Liver (tissue), 3 donors: ENCODE data around the gene SLC24A4.

ENCODE experiments used
- EGR1 ChIP-seq, 2 donors: IDR thresholded peaks; 2 replicates each; pipeline ENCODE4 v1.6.1; 2016 to 2018; ENCODE audit warnings: antibody characterized with exemption in 2 of 2, low read depth in 2 of 2
- FOXA1 ChIP-seq: IDR thresholded peaks from 2 replicates; pipeline ENCODE4 v1.6.1; 2016; ENCODE audit warnings: antibody characterized with exemption
- TAF1 ChIP-seq: conservative IDR thresholded peaks from 2 replicates; pipeline ENCODE4 v1.6.1; 2016; ENCODE audit warnings: antibody characterized with exemption, mild to moderate bottlenecking
- YY1 ChIP-seq: IDR thresholded peaks from 2 replicates; pipeline ENCODE4 v1.6.1; 2016; ENCODE audit warnings: antibody characterized with exemption, mild to moderate bottlenecking
- TF ChIP-seq, protein P1 (sequence below): fragments of 150-350 bp; IDR thresholded peaks from 2 replicates; pipeline ENCODE4 v1.5.1; 2017; ENCODE audit warnings: improper control_type of control experiment, low read depth, low read length; ENCODE audit not compliant: missing input control
- TF ChIP-seq, protein P2 (sequence below): IDR thresholded peaks from 2 replicates; pipeline ENCODE4 v1.6.1; 2016; ENCODE audit warnings: antibody characterized with exemption, mild to moderate bottlenecking
- donor health status: healthy.
- donor health status: healthy.

DNA sequence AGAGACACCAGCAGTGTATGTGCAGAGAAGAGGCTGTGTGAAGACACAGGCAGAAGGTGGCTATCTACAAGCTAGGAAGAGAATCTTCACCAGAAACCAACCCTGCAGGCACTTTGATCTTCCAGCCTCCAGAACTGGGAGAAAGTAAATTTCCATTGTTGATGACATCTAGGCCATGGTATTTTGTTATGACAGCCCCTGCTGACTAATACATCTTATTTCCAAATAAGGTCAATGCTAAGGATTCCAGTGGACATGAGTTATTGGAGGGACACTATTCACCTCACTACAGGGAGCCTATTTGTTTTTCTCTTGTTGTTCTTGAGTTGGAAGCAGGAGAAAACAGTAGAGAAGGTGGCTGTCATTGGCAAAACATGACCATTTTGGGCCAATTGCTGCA lies 102.1 kb downstream of the SLC24A4 start:
- TF ChIP-seq, protein P1, sequence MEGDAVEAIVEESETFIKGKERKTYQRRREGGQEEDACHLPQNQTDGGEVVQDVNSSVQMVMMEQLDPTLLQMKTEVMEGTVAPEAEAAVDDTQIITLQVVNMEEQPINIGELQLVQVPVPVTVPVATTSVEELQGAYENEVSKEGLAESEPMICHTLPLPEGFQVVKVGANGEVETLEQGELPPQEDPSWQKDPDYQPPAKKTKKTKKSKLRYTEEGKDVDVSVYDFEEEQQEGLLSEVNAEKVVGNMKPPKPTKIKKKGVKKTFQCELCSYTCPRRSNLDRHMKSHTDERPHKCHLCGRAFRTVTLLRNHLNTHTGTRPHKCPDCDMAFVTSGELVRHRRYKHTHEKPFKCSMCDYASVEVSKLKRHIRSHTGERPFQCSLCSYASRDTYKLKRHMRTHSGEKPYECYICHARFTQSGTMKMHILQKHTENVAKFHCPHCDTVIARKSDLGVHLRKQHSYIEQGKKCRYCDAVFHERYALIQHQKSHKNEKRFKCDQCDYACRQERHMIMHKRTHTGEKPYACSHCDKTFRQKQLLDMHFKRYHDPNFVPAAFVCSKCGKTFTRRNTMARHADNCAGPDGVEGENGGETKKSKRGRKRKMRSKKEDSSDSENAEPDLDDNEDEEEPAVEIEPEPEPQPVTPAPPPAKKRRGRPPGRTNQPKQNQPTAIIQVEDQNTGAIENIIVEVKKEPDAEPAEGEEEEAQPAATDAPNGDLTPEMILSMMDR, result no peak
- no peak for TF ChIP-seq TAF1
- TF ChIP-seq YY1, result no peak
- TF ChIP-seq, protein P2, sequence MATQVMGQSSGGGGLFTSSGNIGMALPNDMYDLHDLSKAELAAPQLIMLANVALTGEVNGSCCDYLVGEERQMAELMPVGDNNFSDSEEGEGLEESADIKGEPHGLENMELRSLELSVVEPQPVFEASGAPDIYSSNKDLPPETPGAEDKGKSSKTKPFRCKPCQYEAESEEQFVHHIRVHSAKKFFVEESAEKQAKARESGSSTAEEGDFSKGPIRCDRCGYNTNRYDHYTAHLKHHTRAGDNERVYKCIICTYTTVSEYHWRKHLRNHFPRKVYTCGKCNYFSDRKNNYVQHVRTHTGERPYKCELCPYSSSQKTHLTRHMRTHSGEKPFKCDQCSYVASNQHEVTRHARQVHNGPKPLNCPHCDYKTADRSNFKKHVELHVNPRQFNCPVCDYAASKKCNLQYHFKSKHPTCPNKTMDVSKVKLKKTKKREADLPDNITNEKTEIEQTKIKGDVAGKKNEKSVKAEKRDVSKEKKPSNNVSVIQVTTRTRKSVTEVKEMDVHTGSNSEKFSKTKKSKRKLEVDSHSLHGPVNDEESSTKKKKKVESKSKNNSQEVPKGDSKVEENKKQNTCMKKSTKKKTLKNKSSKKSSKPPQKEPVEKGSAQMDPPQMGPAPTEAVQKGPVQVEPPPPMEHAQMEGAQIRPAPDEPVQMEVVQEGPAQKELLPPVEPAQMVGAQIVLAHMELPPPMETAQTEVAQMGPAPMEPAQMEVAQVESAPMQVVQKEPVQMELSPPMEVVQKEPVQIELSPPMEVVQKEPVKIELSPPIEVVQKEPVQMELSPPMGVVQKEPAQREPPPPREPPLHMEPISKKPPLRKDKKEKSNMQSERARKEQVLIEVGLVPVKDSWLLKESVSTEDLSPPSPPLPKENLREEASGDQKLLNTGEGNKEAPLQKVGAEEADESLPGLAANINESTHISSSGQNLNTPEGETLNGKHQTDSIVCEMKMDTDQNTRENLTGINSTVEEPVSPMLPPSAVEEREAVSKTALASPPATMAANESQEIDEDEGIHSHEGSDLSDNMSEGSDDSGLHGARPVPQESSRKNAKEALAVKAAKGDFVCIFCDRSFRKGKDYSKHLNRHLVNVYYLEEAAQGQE, result no peak
- no peak for TF ChIP-seq FOXA1
- TF ChIP-seq EGR1 (IDR thresholded peaks at IDR 0.05; ENCODE audit: low read depth in 2 of 2), result no peak
